ENCODE measurements around the gene MAGI2. TPM values are rescaled to one million over a fixed set of nuclear protein-coding genes. Genes with fewer than 3 reads are reported as not detected.
"Not testable (repeated sequence)": the region's sequence is repeated elsewhere in the genome, so short reads cannot be mapped to it uniquely, and the experiment has no call there.

The MAGI2 gene
- total RNA-seq, 4 donors from 2014 or later = 0.23 to 5.5 (median 0.45) TPM

- Histone ChIP-seq H3K36me3 (no peaks in the 10 kb centered on the region), H3K27ac (no peak overlapping the region), H3K9me3 (no peaks in the 10 kb centered on the region), H3K4me3 (no peak overlapping the region), H3K27me3 (no peaks in the 10 kb centered on the region), H3K4me1 (no peaks in the 10 kb centered on the region)
- intact Hi-C loops (cut with DNase I) = no loop called here
- DNase-seq = no peak
- TF ChIP-seq CTCF (IDR thresholded peaks at IDR 0.05) (no peak), POLR2A (IDR thresholded peaks at IDR 0.05) (no peak)
- 70 to 80% methylated on average over 3 of the region's 3 CpGs for WGBS, 2 donors
These were observed 1198.8 kb downstream of the MAGI2 start for GRCh38 chr7:78254726-78255055.

DNA sequence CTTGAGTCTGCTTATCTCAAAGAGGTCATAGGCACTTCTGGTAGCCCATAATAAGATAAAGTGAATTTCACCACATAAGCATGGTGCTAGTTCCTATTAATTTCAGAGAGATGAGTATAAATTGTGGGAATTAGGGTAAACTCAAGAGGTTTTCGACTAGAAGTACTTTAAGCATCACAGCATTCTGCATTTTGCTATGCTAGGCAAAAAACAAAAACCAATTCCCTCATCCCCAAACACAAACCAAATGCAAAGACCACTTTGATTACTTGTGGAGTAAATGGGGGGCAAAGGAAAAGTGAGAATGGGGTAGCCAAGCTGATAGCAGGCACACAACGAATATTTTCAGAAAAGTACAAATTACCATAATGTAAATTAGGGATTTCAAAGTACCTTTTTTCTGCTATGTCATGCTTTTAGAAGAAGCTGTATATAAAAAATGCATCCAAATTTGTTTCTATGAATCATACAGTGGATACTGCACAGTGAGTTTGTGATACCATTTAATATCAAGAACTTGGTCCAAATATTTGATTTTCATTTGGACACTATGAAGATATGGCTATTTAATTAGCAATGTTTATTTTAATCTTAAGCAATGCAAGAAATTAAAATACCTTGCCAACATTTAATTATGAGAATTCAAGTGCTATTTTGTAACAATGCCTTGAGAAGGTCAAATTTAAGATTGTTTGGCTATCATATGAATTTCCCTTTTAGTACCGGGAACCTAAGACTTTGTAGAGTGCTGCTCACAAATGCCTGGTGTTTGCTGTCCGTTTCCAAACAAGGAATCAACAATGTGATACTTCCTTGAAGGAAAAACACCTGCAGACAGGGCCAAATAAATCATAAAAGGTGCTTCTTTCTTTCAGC is 1199.4 kb downstream of the MAGI2 start:
- no peak overlapping the region for H3K4me3 ChIP-seq
- H3K27ac ChIP-seq = no peak overlapping the region

GRCh38 chr7:78248867-78249266 is 1204.6 kb downstream of the MAGI2 start:
- no peak for DNase-seq
- Histone ChIP-seq H3K27me3 (no peaks in the 10 kb centered on the region), H3K4me3 (no peak overlapping the region), H3K4me1 (no peaks in the 10 kb centered on the region), H3K27ac (no peak overlapping the region), H3K9me3 (peaks cover 0 to 10% (median 3%) of the 10 kb centered on the region in 3 donors), H3K36me3 (no peaks in the 10 kb centered on the region)
- 86 to 90% methylated on average over 4 of the region's 4 CpGs for WGBS, 2 donors
- intact Hi-C loops (cut with DNase I) = no loop called here
- TF ChIP-seq POLR2A (IDR thresholded peaks at IDR 0.05) (no peak), CTCF (IDR thresholded peaks at IDR 0.05) (no peak)

More for the DNA sequence above, 1199.4 kb downstream of the MAGI2 start:
- Histone ChIP-seq H3K4me1 (no peaks in the 10 kb centered on the region), H3K9me3 (peaks cover 0 to 1% (median 0%) of the 10 kb centered on the region in 3 donors), H3K27me3 (no peaks in the 10 kb centered on the region), H3K36me3 (no peaks in the 10 kb centered on the region)
- 69 to 71% methylated on average over 4 of the region's 4 CpGs for WGBS, 2 donors
- TF ChIP-seq POLR2A (IDR thresholded peaks at IDR 0.05) (no peak), CTCF (IDR thresholded peaks at IDR 0.05) (no peak)
- DNase-seq = no peak
- intact Hi-C loops (cut with DNase I) = no loop called here

DNA sequence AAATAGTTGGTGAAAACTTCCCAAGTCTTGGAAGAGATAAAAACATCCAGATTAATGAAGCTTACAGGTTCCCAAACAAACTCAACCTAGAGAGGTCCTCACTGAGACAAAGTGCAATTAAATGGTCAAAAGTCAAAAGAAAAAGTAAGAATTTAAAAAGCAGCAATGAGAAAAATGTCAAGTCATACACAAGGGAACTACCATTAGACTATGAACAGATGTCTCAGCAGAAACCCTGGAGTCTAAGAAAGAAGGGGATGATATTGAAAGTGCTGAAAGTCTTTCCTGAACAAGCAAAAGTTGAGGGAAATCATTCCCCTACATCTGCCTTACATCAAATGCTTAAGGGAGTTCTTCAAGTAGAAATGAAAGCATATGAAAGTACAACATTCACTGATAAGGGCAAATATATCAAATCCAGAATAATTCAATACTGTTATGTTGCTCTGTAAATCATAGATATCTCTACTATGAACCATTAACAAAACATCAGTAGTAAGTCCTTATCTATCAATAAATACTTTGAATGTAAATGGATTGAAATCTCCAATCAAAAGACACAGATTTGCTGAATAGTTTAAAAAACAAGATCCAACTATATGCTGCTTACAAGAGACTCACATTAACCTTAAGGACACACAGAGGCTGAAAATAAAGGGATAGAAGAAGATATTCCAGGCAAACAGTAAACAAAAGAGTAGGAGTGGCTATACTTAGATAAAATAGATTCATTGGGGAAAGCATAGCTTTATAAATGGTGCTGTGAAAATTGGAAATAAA is 1205.4 kb downstream of the MAGI2 start:
- Histone ChIP-seq H3K4me3 (no peak overlapping the region), H3K36me3 (no peaks in the 10 kb centered on the region), H3K9me3 (peaks cover 0 to 10% (median 3%) of the 10 kb centered on the region in 3 donors), H3K4me1 (no peaks in the 10 kb centered on the region), H3K27me3 (no peaks in the 10 kb centered on the region), H3K27ac (no peak overlapping the region)
- no peak for TF ChIP-seq CTCF (IDR thresholded peaks at IDR 0.05)
- TF ChIP-seq POLR2A (IDR thresholded peaks at IDR 0.05) = no peak
- no peak for DNase-seq
- intact Hi-C loops (cut with DNase I) = no loop called here

- H3K27ac ChIP-seq; H3K36me3 ChIP-seq; intact Hi-C loops (cut with DNase I); H3K4me3 ChIP-seq; H3K4me1 ChIP-seq; DNase-seq; H3K9me3 ChIP-seq; H3K27me3 ChIP-seq: not testable (repeated sequence)
- 96% methylated on average over 1 of the region's 1 CpG for WGBS, 2 donors
These were observed 1213.3 kb downstream of the MAGI2 start for GRCh38 chr7:78240179-78240578.

Measured in esophagus squamous epithelium (tissue), 5 donors.